ENCODE data around the gene TCP10L.
"Not testable (repeated sequence)": the region's sequence is repeated elsewhere in the genome, so short reads cannot be mapped to it uniquely, and the experiment has no call there.

The TCP10L gene

DNA sequence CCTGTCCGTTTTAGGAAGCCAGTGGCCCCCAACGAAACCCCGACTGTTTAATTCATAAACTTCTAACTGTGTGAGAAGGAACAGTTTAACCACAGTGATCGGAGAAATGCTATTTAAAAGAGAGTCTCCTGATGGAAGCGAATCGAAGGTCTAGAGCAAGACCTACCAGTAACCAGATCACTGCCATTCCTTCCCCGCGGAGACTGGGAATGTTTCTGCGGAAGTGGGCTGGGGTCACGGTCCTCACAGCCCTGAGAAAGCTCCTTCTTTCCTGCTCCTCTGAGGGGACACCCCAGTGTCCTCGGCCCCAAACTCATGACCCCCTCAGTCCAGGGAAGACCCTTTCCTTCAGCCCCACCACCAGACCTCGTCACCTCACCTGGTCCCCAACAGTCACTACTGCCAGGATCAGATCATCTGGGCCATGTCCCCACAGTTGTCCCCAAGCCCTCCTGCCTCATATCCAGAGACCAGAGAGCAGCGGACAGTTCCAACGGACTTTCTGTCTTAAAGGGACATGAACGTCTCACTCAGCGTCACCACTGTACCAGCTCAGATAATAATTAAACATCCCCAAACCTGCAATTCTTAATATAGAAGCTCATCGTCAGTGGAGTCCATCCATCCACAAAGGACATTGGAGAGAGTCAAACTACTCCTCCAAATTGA, at the start of gene TCP10L:
TSS of gene TCP10L (minus strand) at position 482 of the 669 bp plus-strand sequence. CDS start 1,219 bp downstream, outside the sequence.
- no peak for DNase-seq

DNA sequence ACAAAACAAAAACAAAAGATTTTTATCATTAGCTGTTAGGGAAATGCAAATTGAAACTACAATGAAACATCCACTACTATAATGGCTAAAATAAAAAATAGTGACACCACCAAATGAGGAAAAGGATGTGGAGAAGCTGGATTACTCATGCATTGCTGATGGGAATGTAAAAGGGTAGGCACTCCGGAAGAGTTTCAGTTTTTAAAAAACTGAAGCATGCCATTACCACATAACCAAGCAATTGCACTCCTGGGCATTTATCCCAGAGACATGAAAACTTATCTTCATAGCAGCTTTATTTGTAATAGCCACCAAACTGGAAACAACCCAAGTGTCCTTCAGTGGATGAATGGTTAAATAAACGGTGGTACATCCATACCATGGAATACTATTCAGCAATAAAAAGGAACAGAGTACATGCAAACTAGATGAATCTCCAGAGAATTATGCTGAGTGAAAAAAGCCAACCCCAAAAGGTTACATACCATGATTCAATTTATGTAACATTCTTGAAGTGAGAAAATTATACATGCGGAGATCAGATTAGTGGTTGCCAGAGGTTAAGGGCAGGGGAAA, 41.4 kb upstream of the TCP10L start:
- no peak for DNase-seq

DNA sequence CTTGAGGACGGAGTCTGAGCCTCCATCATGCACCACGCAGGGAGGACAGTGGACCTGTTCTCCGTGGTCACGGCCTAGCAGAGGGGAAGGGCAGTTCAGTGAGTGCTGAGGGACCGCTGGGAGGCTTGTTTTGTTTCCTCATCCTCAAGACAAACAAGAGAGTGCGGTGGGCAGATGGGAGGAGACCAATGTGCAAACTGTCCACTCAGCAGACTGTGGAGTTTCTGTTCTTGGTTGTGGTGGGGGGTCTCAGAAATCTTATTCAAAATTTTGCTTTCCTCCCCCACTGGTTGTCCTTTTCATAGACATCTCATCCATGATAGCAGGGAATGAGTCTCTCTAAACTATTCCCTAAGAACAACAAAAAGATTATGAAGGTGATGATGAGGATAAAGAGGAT, 32.9 kb upstream of the TCP10L start:
- not testable (repeated sequence) for DNase-seq

DNA sequence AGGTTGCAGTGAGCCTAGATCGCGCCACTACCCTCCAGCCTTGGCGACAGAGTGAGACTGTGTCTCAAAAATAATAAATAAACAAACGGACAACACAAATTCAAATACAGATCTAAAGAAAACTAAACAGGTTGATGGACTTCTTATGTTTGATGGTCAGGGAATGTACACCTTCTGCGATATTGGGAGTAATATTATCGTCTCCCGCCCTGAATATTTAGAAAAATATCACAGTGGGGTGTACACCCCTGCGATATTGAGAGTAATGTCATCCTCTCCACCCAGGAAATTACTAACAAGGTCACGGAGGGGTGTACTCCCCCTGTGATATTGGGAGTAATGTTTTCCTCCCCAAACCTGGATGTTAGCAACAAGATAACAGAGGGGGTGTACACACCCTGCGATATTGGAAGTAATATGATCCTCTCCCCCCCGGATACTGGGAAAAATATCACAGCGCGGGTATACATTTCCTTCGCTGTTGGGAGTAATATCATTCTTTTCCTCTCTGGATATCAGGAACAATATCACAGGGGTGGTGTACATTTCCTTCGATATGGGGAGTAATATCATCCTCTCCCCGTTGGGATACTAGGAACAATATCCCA, 28.2 kb upstream of the TCP10L start:
- DNase-seq: no peak

GRCh38 chr21:32612999-32613337, 27.6 kb upstream of the TCP10L start:
- DNase-seq: no peak

DNA sequence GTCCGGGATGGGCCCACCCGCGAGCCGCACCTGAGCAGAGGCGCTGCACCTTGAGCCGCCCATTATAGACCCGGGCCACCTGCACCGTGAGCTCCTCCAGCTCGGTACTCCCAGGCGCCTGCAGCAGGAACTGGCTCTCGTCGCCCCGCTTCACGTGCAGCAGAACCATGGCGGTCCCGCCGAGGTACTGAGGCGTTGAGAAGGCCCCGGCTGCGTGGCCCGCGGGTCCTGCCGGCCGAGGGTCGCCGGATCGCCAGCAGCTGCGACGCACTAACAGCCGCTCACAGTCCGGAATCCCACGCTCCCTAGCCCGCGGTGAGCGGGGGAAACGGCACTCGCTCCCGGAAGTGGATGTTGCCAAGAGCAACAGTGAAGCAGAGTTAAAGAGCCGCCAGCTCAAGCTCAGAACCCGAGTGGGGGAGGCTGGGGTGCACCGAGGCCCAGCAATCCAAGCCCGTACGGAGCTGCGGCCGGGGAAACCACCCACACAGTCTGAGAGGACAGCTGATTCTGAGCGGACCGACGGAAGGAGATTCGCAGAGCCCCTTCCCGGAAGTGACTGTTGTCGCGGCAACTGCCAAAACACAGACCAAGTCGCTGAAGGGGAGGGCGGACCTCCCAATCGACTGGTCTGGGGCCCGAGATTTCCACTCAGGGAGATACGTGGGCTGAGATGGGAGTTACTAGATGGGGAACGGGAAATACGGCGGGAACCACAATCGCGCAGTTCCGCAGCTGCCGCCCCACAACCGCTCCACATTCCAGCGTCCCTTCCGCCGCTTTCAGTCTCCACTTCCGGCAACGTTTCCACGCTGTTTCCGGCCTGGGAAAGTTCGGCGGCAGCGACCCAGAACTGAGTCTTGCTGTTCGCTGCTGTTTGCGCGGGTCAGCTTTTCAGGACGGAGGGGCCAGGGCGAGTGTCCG, 27.0 kb upstream of the TCP10L start, which contains the start of gene CFAP298:
TSS of gene CFAP298 (minus strand) at position 303 of the 924 bp plus-strand sequence. CDS start at position 169, 134 bp downstream.
- peak; percentile 88 for DNase-seq

DNA sequence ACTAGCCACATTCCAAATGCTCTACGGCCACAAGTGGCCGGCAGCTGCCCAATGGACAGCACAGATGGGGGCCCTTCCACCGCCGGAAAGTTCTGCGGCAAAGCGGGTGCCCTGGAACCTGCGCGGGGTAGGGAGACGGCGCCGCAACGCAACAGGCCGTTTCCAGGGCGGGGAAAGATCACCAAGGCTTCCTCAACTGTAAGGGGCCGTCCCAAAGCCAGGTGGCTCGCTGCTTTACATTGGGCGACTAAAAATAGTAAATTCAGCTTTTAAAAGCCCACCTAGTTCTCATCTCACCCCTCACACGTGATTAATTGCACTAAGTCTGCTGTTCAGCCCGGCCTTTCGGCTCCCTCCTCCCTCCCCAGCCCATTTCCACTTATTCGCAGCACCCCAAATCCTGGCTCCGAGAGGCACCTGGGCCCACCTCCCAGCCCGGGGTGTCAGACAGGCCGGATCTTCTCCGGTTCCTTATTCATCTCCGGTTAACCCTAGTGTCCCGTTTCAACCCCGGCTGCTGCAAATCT, 26.2 kb upstream of the TCP10L start:
- DNase-seq: peak; percentile 31

GRCh38 chr21:32610940-32611339, 25.6 kb upstream of the TCP10L start:
- DNase-seq: not testable (repeated sequence)

DNA sequence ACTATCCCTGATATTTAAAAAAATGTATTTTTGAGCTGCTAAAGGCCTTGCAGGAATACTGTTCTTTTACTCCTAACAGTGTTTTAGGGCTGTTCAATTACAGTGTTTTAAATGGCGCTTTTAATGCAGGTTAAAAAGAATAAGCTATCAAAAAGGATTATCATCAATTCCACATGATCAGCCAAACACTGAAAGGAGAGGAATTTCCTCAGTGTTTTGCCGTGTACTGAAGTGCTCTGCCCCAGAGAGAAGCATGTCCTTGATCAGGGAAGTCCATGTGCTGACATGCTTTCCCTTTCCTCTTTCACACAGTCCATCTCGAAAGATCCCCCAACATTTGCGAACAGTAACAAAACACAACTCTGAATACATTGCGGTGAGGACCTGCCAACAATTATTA, 23.5 kb upstream of the TCP10L start:
- no peak for DNase-seq

- DNase-seq: no peak
These were observed 20.1 kb upstream of the TCP10L start for GRCh38 chr21:32605469-32605868.

DNA sequence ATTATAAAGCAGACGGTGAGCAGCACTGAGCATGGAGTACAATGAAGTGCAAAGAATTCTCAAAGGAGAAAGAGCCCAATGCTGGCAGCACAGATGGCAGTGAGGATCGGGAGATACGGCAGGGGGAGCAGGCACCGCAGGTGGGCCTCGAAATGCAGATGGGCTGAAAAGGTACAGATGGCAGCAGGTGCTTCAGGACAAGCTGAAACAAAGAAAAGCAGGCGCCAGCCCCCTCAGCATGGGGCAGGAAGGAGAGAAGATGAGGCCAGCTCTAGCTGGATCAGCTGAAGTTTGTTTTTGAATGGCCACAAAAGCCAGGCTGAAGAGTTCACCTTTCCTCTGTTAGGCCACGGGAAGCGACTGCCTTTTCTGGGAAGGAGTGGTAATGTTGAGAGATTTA, 19.1 kb upstream of the TCP10L start:
- DNase-seq: no peak

GRCh38 chr21:32603131-32603530, 17.8 kb upstream of the TCP10L start:
- DNase-seq: no peak

DNA sequence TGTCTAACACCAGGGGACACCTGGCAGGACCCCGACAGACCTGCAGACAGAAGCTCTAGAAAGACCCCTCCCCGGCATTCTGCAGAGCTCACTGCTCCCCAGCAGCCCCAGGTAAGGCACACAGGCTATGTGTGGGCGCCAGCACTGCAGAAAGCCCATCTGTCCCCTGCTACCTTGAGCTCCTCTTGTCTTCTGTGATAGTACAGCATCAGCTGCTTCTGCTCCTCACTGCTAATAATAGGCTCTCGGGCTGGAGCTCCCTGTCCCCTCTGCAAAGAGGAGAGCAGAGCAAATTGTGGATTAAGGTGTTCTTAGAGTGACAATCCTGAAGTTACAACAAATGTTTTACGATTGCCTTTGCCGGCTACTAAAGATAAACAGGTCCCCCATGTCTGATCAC, 16.8 kb upstream of the TCP10L start:
- DNase-seq: no peak

- no peak for DNase-seq
These were observed 14.2 kb upstream of the TCP10L start for GRCh38 chr21:32599526-32599925.

- no peak for DNase-seq
These were observed 13.8 kb upstream of the TCP10L start for GRCh38 chr21:32599091-32599490.

DNA sequence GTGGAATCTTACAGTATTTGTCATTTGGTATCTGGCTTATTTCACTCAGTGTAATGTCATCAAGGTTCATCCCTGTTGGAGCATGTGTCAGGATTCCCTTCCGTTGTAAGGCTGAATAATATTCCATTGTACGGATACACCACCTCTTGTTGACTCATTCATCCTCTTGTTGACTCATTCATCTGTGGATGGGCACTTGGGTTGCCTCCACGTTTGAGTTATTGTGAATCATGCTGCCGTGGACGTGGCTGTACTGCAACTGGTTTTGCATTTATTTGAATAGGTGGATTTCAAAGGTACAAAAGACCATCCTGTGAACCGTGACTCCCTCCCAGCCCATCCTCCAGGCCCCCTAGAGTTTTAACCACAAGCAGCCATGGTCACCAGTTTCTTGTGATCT, 11.9 kb upstream of the TCP10L start:
- DNase-seq: no peak

DNA sequence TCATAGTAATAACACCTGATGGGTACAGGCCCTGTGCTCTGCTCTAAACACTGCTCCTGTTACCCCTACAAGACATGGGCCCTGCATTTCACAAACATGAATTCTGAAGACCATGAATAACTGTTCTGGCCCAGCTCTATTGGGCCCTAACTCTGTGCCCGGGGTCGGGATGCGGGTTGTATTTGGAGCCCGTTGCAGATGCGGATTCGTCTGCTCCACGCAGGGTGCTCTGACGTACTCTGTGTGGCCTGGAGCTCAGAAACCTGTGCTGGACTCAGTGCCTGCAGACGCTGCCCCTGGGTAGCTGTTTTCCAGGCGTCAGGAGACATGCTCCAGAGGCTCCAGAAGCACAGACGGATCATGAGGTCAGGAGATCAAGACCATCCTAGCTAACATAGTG, 10.1 kb upstream of the TCP10L start:
- no peak for DNase-seq

- DNase-seq: no peak
These were observed 8.4 kb upstream of the TCP10L start for GRCh38 chr21:32593690-32594089.

DNA sequence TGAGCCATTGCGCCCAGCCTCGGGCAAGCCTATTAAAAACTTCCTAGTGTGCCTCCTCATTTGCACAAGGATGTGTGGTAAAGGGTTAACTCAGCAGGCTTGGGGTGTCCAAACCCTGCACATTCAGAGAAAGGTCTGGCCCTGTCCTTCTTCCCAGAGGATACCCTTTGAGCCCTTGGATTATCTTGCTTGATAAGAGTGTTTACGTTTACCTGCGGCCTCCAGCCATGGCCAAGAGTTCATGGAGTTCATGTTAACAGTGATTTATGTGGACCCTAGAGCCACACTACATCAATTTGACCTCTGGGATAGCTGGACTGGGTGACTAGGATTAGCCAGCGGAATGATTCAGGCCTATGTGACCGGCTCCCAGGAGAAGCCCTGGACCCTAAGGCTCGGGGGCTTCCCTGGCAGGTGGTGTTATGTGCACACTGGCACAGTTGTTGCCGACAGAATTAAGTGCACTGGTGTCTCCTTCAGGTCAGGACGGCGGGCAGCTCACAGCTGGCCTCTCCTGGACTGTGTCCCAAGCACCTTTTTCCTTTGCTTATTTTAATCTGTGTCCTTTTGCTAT, 7.7 kb upstream of the TCP10L start:
- DNase-seq: no peak

- DNase-seq: no peak
These were observed 4.8 kb upstream of the TCP10L start for GRCh38 chr21:32590130-32590529.

GRCh38 chr21:32587651-32588050, 2.3 kb upstream of the TCP10L start:
- DNase-seq: no peak

DNA sequence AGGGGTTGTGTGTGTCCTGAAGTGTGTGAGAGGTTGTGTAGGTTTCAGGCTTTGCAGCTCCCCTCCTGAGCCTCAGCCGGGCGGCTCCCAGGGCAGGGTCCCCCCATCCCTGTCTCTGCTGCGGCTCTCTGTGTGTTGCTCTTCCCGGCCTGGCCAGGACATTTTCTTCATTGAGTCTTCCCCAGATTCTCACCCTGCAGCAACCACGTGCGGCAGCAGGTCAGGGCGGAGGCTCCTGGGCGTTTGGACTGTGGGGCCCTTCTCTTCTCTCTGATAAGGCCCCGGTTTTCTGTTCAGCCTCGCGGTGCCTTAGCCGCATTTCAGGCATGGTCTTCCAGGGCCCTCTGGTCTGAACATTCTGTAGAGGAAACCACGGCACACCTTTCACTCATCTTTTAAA, 1.8 kb upstream of the TCP10L start:
- no peak for DNase-seq

DNA sequence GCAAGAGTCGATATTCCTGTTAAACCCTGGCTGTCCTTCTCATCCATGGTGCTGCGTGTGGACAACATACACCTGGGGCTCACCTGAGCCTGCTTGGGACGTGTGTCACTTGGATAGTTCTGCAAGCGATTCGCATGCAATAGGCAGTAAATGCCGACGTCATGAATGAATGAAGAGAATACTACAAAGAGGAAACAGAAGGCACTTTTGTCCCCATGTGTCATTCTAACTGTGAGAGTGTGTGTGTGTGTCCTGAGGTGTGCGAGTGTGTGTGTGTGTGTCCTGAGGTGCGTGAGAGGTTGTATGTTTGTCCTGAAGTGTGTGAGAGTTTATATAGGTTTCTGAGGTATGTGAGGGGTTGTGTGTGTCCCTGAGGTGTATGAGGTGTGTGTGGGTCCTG, 647 bp upstream of the TCP10L start:
- no peak for DNase-seq

All from stimulated activated naive CD4-positive, alpha-beta T cell treated with Interleukin-2 at 50 U/mL for 16 hours (primary cell).